Glomerular visceral epithelial cell (primary cell): Measurements from ENCODE around the gene TUT4.

Experiments
- DNase-seq: peaks from one replicate; pipeline ENCODE4 v3.0.0-alpha.2; 2016; ENCODE audit errors: extremely low spot score

TUT4 gene

DNA sequence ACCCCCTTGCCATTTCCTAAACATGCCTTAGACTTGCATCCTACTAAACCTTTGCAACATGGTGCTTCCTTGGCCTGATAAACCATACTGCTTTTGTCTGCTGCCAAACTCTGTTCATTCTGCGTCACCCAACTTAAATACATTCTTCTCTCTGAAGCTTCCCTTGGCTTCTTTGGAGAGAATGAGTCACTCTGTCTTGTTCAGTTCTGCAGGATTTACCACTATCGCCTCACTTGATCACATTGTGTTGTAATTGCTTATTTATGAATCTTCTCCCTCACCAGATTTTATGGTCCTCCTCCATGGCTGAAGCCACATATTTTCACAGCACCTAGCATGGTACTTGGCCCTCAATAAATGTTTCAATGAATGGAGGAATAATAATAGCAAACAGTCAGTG lies 21.7 kb upstream of the TUT4 start:
- DNase-seq = peak; percentile 51

DNA sequence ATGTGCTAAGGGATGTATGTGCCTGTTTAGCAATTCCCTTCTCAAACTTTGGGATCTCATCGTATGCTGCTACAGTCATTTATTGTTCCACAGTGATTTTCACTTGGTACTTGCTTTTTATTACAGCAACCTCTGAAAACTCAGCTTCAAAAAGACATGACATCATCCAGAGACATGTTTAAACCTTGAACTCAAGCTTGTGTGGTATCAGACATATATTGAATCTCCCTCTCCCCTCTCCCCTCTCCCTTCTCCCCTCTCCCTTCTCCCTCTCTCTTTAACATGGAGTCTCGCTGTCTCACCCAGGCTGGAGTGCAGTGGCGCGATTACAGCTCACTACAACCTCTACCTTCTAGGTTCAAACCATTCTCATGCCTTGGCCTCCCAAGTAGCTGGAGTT lies 19.5 kb upstream of the TUT4 start:
- no peak for DNase-seq

DNA sequence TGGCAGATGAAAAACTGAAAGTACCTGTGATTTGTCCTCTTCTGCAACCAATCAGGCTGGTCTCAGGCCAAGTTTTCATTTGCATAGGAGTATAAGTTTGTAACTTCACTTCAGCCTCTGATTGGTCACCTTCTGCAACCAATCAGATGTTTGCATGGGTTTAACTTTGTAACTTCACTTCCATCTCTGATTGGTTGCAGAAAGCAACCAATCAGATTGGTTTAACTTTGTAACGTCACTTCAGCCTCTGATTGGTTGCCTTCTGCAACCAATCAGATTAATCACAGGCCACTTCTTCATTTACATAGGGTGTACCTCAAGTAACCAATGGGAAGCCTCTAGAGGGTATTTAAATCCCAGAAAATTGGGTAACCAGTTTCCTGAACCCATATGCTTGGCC lies 18.9 kb upstream of the TUT4 start:
- DNase-seq = peak; percentile 7

DNA sequence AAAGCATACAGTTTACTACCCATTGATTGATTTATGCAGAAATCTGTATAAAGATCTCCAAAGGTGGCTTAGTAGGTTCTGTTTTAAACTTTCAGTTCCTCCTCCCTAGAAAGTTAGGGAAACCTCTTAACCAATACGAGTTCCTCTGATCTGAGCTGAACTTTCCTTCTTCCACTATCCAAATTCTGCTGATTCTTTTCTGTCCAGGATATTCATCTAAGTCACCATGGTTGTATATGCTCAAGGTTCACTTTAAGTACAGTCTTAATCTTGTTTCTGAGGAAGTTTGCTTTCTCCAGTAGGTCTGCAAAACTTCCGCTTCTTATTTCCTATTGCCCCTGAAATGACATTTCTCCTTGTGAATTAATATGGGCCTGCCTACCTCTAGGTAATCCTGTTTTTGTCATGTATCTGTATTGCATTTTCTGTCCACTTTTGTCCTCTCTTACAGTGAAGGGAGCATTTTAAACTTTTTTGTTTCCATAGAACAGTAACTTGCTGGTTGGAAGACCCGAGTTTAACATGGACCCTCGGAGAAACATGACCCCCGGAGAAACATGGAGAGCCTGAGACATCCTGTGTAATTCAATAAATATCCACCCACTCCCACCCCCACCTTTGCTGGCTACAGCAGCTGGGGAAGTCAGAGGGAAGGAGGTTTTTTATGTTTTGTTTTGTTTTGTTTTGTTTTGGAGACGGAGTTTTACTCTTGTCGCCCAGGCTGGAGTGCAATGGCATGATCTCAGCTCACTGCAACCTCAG lies 16.7 kb upstream of the TUT4 start:
- no peak for DNase-seq

DNA sequence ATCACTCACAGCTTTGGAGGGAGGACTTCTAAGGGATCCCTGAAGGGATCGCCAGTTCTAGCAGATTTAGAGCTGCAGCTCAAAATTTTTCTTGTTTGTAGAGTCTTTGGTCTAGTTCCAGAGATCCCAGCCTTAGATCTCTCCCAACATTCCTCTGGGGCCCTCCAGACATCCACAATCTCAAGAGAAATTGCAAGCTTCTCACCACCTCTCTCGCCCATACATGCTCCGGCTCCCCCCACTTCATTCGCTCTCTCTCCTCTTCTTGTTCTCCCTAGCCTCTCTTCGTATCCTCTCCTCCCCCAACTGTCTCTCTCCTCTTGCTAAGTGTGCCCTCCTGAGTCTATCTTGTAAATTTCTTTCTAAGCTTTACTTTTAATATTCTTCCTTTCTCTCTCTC lies 15.1 kb upstream of the TUT4 start:
- no peak for DNase-seq

DNA sequence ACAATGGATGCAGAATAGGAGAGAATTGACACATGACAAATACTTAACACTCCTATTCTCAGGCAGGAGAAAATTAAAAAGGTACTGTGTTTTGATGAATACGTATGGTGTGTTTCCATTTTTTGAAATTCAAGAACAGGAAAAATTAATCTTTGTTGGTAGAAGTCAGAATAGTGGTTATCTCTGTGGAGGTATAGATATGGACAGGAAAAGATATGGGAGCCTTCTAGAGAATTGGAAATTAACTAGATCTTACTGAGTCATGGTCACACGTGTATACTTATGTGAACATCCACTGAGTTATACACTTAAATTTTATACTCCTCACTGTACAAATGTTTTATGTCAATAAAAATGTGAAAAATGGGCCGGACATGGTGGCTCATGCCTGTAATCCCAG lies 9.9 kb upstream of the TUT4 start:
- no peak for DNase-seq

DNA sequence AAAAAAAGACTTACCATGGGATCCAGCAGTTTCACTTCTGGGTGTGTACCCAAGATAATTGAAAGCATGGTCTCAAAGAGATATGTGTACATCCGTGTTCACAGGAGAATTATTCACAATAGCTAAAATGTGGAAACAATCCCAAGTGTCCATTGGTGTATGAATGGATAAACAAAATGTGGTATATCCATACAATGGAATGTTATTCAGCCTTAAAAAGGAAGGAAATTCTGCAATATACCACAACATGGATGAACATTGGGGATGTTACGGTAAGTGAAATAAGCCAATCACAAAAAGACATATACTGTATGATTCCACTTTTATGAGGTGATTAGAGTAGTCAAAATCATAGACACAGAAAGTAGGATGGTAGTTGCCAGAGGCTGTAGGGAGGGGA lies 7.0 kb upstream of the TUT4 start:
- no peak for DNase-seq

DNA sequence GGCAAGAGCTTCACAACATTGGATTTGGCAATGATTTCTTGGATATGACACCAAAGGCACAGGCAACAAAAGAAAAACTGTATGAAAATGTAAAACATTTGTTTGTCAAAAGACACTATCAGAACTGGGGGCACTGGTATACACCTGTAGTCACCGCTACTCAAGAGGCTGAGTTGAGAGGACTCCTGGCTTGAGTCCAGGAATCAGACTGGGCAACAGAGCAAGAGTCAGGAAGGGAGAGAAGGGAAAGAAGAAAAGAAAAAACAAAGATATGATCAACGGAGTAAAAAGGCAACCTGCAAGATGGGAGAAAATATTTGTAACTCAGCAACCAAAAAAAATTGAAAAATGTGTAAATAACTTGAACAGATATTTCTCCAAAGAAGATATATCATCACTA lies 6.0 kb upstream of the TUT4 start:
- no peak for DNase-seq

DNA sequence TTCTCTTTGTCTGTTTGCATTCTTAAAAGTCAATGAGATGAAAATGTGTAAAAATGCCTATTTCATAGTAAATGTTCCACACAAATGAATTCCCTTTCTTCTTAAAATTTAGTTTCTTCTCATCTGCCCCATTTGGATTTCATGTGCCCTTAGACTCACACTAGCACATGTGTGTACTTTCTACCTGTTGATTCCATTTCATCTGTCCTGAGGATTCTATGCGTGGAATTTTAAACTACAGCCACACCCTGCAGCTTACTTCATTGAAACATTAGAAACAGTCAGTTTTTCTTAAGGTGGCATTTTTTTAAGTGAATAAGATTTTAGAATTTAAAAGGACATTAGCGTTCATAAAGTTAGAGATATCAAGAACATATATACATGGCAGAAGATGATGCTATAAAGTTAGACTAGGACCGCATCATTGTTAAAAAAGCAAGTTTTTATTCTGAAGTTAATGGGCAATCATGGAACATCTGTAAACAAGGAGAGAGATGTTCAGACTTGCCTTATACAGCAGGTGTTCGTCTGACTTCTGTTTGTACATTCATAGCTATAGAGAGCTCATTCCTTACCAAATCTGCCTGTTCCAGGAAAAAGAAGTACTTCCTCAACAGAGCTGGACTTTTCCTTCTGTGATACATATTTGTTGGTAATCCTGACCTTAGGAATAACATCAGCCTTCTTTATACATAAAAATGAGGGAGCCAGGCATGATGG lies 3.9 kb upstream of the TUT4 start:
- DNase-seq = no peak

DNA sequence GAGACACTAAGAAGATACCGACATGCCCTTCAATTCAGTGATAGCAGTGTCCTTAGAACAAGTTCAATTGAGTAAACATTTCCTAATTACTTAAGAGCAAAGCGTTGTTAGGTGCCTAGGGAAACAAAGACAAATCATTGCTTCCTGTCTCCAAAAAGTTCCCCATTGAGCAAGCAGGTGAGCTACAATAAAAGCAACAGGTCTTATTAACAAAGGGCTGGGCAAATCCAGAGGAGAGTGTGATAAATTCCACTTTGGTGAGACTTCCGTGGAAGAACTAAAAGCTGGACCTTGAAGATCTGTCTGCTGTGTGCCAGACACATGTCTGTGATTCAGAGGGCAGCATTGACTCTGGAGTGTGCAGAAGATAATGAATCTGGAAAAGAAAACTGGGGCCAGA lies 1.9 kb upstream of the TUT4 start:
- DNase-seq = no peak

DNA sequence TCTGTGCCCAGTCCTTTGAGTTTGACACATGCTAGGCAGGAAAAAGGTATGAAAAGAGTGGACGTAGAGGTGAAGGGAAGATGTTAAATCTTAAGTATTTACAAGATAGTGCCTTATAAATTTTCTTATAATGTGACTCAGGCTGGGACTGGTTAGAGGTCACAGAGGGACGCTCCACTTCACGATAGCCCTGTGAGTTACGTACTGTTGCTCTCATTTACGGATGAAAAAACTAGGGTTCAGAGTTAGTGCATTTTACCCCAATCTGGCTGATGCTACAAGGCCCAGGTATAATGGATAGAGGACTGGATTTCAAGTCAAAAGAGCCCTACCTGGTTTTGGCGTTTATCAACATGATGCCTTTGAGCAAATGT lies 1.4 kb upstream of the TUT4 start:
- no peak for DNase-seq

DNA sequence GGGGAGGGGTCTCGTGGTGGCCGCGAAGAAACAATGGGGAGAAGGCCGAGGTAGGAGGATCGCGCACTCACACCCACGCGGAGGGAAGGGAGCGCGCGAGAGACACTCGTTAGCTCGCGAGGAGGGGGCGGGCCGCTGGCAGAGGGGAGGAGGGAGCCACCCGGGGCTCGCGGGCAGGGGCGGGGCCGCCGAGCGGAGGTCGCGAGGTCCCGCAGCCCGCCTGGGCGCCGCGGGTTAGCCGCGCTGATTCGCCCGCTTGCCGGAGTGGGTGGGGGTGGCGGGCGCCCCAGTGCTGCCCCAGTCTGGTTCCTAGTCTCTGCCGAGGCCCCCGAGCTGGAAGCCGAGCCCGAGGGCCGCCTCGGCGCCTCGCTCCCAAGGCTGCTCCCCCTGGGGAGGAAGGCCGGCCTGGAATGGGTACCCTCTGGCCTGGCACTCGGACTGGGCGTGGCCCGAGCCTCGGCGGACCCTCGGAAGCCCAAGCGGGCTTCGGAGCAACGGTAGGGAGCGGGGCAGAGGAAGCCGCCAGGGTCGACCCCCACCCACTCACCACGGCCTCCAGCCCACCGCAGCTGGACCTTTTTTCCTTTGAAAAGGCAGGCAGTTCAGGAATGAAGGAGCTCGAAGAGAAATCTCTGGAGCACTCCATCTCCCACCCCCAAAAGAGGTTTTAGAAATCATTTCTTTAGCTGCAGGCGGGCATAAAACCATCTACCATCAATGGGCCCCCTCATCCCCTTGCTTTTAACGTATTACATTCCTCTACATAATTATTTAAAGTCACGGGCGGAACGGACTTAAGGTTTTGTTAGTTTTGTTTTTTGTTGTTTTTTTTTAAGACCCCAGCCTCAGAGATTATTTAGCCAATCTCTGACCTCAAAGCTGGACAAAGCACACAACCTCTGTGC lies 722 bp upstream of the TUT4 start:
- peak; percentile 89 for DNase-seq

DNA sequence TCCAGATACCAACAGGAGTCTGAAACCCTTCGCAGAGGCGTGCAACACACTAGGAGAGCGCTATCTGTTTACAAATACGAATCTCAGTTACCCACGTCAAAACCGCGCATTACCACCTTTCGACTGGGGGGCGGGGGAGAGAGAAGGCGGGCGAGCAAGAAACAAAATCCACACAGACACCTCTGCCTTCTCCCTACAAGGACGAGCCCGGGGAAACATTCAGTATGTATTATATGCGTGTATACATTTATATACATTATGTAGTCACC lies 722 bp downstream of the TUT4 start:
- peak; percentile 44 for DNase-seq

DNA sequence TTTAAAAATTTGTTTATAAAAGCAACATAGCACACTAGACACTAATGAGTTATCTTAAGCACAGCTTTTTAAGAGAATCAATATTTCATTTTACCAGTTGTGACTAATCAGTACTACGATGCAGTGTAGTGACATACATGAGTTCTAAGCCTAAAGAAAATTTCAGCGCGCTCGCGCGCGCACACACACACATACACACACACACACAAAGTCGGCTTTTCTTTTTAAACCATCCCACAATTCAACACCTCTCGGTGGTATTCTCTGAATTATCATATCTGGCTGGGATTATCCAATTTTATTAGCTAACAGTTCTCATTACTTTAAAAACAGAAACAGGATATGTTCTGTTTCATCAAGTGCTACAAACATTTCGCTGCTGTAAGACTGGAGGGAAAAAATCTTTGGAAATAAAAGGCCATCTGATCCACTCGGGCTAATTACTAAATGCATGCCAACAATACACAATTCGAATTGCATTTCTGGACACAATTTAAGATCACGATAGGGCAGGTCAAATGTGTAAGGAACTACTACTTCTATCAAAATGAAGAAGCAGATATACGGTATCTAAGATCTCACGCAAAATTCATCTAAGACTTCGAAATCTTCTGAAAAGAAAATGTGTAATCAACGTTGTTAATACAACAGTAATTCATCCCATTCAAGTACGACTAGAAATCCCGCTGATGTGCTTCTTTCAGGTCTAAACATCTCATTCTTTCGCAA lies 1.2 kb downstream of the TUT4 start:
- DNase-seq = peak; percentile 59

DNA sequence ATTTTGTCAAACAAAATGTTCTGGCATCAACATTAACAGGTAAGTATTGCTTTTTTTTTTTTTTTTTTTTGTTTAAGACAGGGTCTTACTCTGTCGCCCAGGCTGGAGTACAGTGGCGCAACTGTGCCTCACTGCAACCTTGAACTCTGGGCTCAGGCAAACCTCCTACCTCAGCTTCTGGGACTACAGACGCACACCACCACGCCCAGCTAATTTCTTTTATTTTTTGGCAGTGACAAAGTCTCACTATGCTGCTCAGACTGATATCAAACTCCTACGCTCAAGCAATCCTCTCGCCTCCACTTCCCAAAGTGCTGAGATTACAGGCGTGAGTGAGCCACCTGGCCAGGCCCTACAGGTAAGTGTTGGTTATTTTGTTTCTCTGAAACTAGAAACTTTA lies 2.4 kb downstream of the TUT4 start:
- no peak for DNase-seq

DNA sequence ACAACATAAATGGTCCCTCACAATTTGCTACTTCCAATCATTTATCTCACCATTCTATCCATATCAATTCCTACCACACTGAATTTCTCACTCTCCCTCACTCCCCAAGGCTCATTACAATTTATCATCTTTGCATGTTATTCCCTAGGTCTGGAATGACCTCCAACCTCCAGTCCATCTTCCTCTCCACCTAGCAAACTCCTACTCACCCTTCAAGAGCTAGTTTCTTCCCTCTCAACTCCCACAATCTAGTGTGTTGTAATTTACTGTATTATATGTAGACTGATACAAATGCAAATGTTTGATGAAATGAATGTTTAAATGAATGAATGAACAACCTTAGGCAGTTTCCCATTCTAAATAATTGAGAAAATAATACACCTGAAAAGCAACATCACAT lies 3.6 kb downstream of the TUT4 start:
- no peak for DNase-seq

DNA sequence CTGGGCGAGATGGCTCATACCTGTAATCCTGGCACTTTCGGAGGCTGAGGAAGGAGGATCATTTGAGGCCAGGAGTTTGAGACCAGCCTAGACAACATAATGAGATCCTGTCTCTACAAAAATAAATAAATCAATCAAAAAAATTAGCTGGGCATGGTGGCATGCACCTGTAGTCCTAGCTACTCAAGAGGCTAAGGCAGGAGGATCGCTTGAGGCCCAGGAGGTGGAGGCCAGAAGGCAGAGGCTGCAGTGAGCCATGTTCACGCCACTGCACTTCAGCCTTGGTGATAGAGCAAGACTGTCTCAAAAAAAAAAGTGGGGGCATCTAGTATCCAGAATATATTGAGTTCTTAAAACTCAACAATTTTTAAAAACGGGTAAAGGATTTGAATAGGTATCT lies 6.0 kb downstream of the TUT4 start:
- DNase-seq = no peak

DNA sequence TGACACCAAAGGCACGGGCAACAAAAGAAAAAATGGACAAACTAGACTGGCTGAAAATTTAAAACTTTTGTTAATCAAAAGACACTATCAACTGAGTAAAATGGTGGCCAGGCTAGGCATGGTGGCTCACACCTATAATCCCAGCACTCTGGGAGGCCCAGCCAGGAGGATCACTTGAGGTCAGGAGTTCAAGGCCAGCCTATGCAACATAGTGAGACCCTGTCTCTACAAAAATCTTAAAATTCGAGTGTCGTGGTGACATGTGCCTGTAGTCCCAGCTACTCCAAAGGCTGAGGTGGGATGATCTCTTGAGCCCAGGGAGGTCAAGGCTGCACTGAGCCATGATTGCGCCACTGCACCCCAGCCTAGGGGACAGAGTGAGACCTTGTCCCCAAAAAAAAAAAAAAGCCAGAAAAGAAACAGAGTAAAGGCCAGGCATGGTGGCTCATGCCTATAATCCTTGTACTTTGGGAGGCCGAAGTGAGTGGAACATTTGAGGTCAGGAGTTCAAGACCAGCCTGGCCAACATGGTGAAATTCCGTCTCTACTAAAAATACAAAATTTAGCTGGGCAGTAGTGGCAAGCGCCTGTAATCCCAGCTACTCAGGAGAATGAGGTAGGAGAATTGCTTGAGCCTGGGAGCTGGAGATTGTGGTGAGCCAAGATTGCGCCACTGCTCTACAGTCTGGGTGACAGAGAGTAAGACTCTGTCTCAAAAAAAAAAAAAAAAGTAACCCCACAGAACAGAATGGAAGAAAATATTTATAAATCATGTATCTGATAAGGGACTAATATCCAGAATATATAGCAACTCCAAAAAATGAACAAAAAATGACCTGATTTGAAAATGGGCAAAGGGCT lies 8.0 kb downstream of the TUT4 start:
- no peak for DNase-seq

DNA sequence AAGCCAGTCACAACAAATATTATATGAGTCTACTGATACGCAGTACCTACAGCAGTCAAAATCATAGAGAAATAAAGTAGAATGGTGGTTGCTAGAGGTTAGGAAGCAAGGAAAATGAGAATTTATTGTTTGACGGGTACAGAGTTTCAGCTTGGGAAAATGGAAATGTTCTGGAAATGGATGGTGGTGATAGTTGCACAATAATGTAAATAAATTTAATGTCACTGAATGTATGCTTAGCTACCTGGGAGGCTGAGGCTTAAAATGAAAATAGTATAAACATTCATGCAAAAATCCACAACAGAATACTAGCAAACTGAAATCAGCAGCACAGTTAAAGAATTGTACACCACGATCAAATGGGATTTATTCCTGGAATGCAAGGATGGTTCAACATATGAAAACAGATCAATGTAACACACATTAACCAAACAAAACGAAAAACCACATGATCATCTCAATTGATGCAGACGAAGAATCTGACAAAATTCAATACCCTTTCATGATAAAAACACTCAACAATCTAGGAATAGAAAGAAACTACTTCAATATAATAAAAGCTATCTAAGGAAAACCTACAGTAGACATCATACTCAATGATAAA lies 10.7 kb downstream of the TUT4 start:
- no peak for DNase-seq

DNA sequence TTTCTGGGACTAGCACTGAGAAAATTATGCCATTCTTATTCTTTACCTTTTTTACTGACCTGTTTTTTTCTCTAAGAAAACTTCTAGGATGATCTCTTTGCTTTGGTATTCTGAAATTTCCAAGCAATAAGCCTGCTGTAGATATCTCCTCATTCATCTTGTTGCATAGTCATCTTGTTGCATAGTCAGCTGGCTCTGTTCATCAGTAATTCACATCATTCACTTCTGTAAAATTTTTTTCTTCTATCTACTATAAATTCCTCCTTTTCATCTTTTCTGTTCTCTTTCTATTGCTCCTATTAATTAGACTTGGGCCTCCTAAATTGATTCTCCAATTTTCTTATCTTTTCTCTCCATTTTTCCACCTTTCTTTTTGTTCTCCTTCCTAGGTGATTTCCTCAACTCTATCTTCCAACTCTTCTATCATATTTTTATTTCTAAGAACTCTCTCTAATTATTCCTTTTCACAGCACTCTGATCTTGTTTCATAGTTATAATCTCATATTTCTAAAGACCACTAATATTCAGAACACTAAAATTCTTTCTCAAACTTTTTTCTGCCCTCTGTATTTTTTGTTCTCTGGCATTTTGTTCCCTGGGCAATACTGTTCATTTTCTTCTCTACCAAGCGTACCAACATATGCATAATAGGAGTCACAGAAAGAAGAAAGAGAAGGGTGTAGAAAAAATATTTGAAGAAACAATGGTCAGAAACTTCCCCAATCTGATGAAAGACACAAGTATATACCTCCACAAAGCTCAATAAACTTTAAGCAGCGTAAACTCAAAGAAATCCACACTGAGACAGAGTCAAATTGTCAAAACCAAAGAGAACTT lies 17.7 kb downstream of the TUT4 start:
- DNase-seq = no peak
